Right lobe of liver (tissue), 4 donors: Measurements from ENCODE around the gene PODXL2.

Experiments
- POLR2A ChIP-seq: fragments of 450-650 bp; IDR thresholded peaks from one replicate; pipeline ENCODE4 v1.6.1; 2017; ENCODE audit warnings: antibody characterized with exemption, mild to moderate bottlenecking
- TF ChIP-seq, protein P1 (sequence below), 4 donors: fragments of 200-600 bp in 3 of 4; fragments of 450-650 bp in 1 of 4; IDR thresholded peaks; one replicate each; pipeline versions ENCODE4 v1.5.1 to v1.8.0; 2016 to 2022; ENCODE audit warnings: antibody characterized with exemption in 4 of 4, mild to moderate bottlenecking in 2 of 4
- donor health status: DM: no; HTN: no; CAD: no.
- donor health status: DM: no; HTN: no; CAD: no.
- donor health status: DM: no; HTN: yes; CAD: no.

DNA sequence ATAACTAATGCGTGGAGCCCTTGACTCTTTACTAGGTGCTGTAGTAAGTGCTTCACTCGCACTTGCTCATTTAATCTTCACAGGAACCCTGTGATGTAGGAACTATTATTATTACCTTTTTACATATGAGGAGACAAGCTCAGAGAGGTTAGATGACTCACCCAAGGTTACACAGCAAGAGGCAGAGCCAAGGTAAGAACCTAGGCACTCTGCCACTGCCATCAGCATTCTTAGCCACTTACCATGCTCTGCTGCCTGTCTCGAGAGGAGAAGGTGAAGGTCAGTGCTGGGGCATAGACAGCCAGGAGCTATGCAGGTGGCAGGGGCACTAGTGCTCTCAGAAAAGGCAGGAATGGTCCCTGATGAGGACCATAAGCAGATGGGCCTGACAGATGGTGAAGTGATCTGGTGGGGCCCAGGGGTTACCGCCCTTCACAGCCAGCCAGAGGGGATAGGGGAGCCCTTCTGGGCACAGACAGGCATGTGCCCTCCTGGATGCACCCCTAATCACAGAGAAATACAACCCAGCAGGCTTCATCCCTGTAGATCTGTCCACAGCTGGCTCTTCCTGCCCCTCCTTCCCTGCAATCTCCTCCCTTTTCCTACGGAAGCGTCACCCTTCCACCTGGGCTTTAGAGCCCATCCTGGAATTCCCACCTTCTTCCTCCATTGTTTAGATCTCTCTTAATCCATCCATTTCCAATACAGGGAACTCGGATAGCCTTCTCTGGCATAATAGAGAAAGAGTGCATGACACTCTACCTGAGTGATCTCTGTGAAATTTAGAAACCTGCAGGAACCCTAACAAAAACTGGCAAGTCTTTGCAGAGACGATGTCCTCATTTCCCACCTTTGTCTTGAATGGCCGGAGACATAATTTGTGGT lies 70.7 kb downstream of the PODXL2 start:
- no peak for TF ChIP-seq POLR2A
- TF ChIP-seq, protein P1, sequence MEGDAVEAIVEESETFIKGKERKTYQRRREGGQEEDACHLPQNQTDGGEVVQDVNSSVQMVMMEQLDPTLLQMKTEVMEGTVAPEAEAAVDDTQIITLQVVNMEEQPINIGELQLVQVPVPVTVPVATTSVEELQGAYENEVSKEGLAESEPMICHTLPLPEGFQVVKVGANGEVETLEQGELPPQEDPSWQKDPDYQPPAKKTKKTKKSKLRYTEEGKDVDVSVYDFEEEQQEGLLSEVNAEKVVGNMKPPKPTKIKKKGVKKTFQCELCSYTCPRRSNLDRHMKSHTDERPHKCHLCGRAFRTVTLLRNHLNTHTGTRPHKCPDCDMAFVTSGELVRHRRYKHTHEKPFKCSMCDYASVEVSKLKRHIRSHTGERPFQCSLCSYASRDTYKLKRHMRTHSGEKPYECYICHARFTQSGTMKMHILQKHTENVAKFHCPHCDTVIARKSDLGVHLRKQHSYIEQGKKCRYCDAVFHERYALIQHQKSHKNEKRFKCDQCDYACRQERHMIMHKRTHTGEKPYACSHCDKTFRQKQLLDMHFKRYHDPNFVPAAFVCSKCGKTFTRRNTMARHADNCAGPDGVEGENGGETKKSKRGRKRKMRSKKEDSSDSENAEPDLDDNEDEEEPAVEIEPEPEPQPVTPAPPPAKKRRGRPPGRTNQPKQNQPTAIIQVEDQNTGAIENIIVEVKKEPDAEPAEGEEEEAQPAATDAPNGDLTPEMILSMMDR (IDR thresholded peaks at IDR 0.05): no peak
